HEK293 (cell line): ENCODE data around the gene ETNPPL.
A peak's percentile ranks its signal among the peaks of the same experiment; 100 is the strongest.

ENCODE experiments used
- CTCF ChIA-PET: fragments of 350-600 bp; formaldehyde crosslinking; extraction: SDS; loops from one replicate; lab custom pipeline; 2021; ENCODE audit warnings: antibody characterized with exemption; lab: Yijun Ruan, JAX
- POLR2A ChIA-PET: fragments of 300-600 bp; formaldehyde crosslinking; extraction: SDS; loops from one replicate; lab custom pipeline; 2020; ENCODE audit warnings: antibody characterized with exemption, inconsistent platforms; lab: Yijun Ruan, JAX
- H3K27ac ChIP-seq: fragments of 200-500 bp; sonication (Bioruptor generic); 2 replicates; pipeline ENCODE4 v1.5.1; 2014; ENCODE audit warnings: low read depth, low read length, control low read depth, inconsistent platforms; ENCODE audit errors: extremely low read depth
- H3K36me3 ChIP-seq, 2 experiments: fragments of 200-500 bp in 1 of 2; sonication (Bioruptor generic) in 1 of 2; 1 replicate in 1 of 2; 2 replicates in 1 of 2; pipeline ENCODE4 v1.5.1; 2014 to 2017; ENCODE audit warnings: inconsistent platforms in 2 of 2, low read length in 2 of 2; ENCODE audit not compliant: control insufficient read depth in 2 of 2, insufficient read depth in 1 of 2
- H3K4me1 ChIP-seq: fragments of 200-500 bp; sonication (Bioruptor generic); 2 replicates; pipeline ENCODE4 v1.5.1; 2014; ENCODE audit warnings: mild to moderate bottlenecking, low read length, inconsistent platforms; ENCODE audit not compliant: control insufficient read depth, insufficient read depth
- H3K4me3 ChIP-seq: 2 replicates; pipeline ENCODE4 v1.5.1; 2011; ENCODE audit warnings: low read depth, mild to moderate bottlenecking, control low read depth, low read length, moderate library complexity
- H3K9me3 ChIP-seq: fragments of 200-500 bp; sonication (Bioruptor generic); 2 replicates; pipeline ENCODE4 v1.5.1; 2014; ENCODE audit warnings: low read depth, low read length, inconsistent platforms; ENCODE audit not compliant: control insufficient read depth, insufficient read depth
- KLF1 ChIP-seq: fragments of 450-650 bp; formaldehyde crosslinking; IDR thresholded peaks from 2 replicates; pipeline ENCODE4 v1.5.1; 2016; ENCODE audit warnings: missing biosample characterization, missing genetic modification characterization
- SCRT2 ChIP-seq: fragments of 450-650 bp; formaldehyde crosslinking; IDR thresholded peaks from 2 replicates; pipeline ENCODE4 v1.5.1; 2016; ENCODE audit warnings: missing biosample characterization, missing genetic modification characterization
- SP2 ChIP-seq: fragments of 450-650 bp; formaldehyde crosslinking; IDR thresholded peaks from 2 replicates; pipeline ENCODE4 v1.5.1; 2016; ENCODE audit warnings: missing biosample characterization, missing genetic modification characterization
- ZNF404 ChIP-seq: fragments of 450-650 bp; formaldehyde crosslinking; IDR thresholded peaks from 2 replicates; pipeline ENCODE4 v1.5.1; 2017; ENCODE audit warnings: missing biosample characterization, missing genetic modification characterization
- ZNF426 ChIP-seq: fragments of 450-650 bp; formaldehyde crosslinking; IDR thresholded peaks from 2 replicates; pipeline ENCODE4 v1.5.1; 2017; ENCODE audit warnings: missing biosample characterization, missing genetic modification characterization, mild to moderate bottlenecking, inconsistent platforms, moderate library complexity
- ZNF48 ChIP-seq: fragments of 450-650 bp; formaldehyde crosslinking; IDR thresholded peaks from 2 replicates; pipeline ENCODE4 v1.5.1; 2016; ENCODE audit warnings: missing biosample characterization, missing genetic modification characterization
- ZNF558 ChIP-seq: fragments of 450-650 bp; formaldehyde crosslinking; IDR thresholded peaks from 2 replicates; pipeline ENCODE4 v1.5.1; 2016; ENCODE audit warnings: missing biosample characterization, missing genetic modification characterization
- ZNF561 ChIP-seq: fragments of 450-650 bp; IDR thresholded peaks from 2 replicates; pipeline ENCODE4 v1.5.1; 2018; ENCODE audit warnings: missing biosample characterization, missing genetic modification characterization, borderline replicate concordance
- ZNF596 ChIP-seq: fragments of 450-650 bp; IDR thresholded peaks from 2 replicates; pipeline ENCODE4 v1.5.0; 2018; ENCODE audit warnings: missing biosample characterization, mild to moderate bottlenecking, missing genetic modification characterization, moderate library complexity
- ZNF623 ChIP-seq: fragments of 450-650 bp; formaldehyde crosslinking; IDR thresholded peaks from 2 replicates; pipeline ENCODE4 v1.5.1; 2016; ENCODE audit warnings: missing biosample characterization, missing genetic modification characterization
- ZNF626 ChIP-seq: fragments of 450-650 bp; sonication (Bioruptor Pico); formaldehyde crosslinking; IDR thresholded peaks from 2 replicates; pipeline ENCODE4 v1.5.1; 2018; ENCODE audit warnings: missing biosample characterization, missing genetic modification characterization, inconsistent platforms
- ZNF747 ChIP-seq: fragments of 450-650 bp; formaldehyde crosslinking; IDR thresholded peaks from 2 replicates; pipeline ENCODE4 v1.5.1; 2016; ENCODE audit warnings: missing biosample characterization, missing genetic modification characterization
- ZNF776 ChIP-seq: fragments of 450-650 bp; formaldehyde crosslinking; IDR thresholded peaks from 2 replicates; pipeline ENCODE4 v1.5.0; 2017; ENCODE audit warnings: missing biosample characterization, missing genetic modification characterization, borderline replicate concordance
- ZNF777 ChIP-seq: fragments of 450-650 bp; formaldehyde crosslinking; IDR thresholded peaks from 2 replicates; pipeline ENCODE4 v1.5.1; 2017; ENCODE audit warnings: missing biosample characterization, missing genetic modification characterization, borderline replicate concordance
- ZSCAN23 ChIP-seq: fragments of 450-650 bp; formaldehyde crosslinking; IDR thresholded peaks from 2 replicates; pipeline ENCODE4 v1.5.1; 2016; ENCODE audit warnings: missing biosample characterization, missing genetic modification characterization
- TF ChIP-seq, protein P1 (sequence below): fragments of 450-650 bp; formaldehyde crosslinking; IDR thresholded peaks from 2 replicates; pipeline ENCODE4 v1.5.1; 2016; ENCODE audit warnings: missing biosample characterization, missing genetic modification characterization, borderline replicate concordance
- TF ChIP-seq, protein P2 (sequence below): fragments of 450-650 bp; formaldehyde crosslinking; IDR thresholded peaks from 2 replicates; pipeline ENCODE4 v1.5.1; 2016; ENCODE audit warnings: missing biosample characterization, missing genetic modification characterization
- TF ChIP-seq, protein P3 (sequence below): fragments of 450-650 bp; formaldehyde crosslinking; IDR thresholded peaks from 2 replicates; pipeline ENCODE4 v1.5.1; 2016; ENCODE audit warnings: missing biosample characterization, missing genetic modification characterization
- TF ChIP-seq, protein P4 (sequence below): fragments of 450-650 bp; formaldehyde crosslinking; IDR thresholded peaks from 2 replicates; pipeline ENCODE4 v1.5.1; 2016; ENCODE audit warnings: missing biosample characterization, missing genetic modification characterization

Gene ETNPPL

DNA sequence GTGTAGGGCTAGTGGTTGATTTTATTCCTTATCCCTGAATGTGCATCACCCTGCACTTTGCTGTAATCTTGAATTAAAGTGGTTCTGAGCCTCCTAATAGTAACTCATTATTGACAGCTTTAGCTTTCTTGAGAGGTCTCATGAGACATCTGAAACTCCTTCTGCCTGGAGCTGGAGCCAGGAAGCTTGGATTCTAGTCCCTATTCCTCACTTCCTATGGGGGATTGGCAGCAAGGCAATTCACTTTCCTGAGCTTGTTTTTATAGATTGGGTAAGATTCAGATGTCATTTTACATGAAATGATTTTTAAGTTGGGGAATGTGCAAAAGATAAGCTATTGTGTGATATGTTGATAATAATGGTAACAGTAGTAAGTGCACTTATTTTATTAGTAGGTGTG, 17.1 kb upstream of the ETNPPL start:
- ChIA-PET CTCF (no interaction called here), POLR2A (no interaction called here)
- no peaks in the 10 kb centered on the region for H3K4me1 ChIP-seq
- no peak overlapping the region for H3K4me3 ChIP-seq
- H3K9me3 ChIP-seq: no peaks in the 10 kb centered on the region
- TF ChIP-seq ZSCAN23 (tag by site-specific recombination): no peak
- TF ChIP-seq, protein P1, sequence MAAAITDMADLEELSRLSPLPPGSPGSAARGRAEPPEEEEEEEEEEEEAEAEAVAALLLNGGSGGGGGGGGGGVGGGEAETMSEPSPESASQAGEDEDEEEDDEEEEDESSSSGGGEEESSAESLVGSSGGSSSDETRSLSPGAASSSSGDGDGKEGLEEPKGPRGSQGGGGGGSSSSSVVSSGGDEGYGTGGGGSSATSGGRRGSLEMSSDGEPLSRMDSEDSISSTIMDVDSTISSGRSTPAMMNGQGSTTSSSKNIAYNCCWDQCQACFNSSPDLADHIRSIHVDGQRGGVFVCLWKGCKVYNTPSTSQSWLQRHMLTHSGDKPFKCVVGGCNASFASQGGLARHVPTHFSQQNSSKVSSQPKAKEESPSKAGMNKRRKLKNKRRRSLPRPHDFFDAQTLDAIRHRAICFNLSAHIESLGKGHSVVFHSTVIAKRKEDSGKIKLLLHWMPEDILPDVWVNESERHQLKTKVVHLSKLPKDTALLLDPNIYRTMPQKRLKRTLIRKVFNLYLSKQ (tag by site-specific recombination): no peak
- TF ChIP-seq ZNF404 (tag by site-specific recombination): no peak
- no peak for TF ChIP-seq ZNF776 (tag by site-specific recombination)
- TF ChIP-seq, all 188 proteins: peak for 0
- Histone ChIP-seq H3K36me3 (no peaks in the 10 kb centered on the region), H3K27ac (no peak overlapping the region)

DNA sequence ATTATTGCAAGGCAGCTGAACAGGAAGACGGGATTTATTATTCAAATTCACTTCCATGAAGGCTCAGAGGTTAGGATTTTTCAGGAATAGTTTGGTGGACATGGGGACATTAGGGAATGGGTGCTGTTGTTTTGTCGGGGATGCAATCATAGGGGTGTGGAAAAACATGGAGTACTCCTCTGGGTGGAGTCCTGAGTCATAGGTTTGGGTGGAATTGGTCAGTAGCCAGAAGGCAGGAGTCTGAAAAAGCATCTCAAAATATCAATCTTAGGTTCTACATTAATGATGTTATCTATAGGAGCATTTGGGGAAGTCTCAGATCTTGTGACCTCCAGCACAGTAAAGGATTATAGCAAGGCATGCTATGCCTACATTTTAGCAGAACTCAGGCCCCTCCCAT, 14.5 kb upstream of the ETNPPL start:
- ChIA-PET POLR2A (no interaction called here), CTCF (no interaction called here)
- H3K36me3 ChIP-seq: no peaks in the 10 kb centered on the region
- TF ChIP-seq ZNF48 (tag by site-specific recombination) (no peak), KLF1 (tag by site-specific recombination) (peak; percentile 35; the same call in 1 of the 2 replicates)
- H3K9me3 ChIP-seq: no peaks in the 10 kb centered on the region
- no peak overlapping the region for H3K27ac ChIP-seq
- H3K4me1 ChIP-seq: no peaks in the 10 kb centered on the region
- no peak overlapping the region for H3K4me3 ChIP-seq

DNA sequence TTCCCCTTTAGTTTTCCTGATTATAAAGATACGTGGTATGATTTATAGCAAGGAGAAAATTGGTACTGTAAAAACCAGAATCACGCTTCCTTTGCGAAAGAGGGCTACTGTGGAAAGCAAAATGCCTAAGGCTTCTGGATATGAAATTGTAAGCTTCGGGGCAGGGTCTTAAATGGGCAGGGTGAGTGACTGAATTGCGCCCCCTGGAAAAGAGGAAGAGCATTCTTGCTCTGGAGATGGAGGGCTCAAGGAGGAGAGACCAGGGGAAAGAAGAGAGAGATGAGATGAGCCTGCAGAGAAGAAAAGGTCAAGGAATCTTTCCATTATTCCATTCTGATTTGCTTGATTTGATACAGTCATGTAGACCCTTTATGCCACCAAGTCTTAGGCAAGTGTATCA, 13.1 kb upstream of the ETNPPL start:
- Histone ChIP-seq H3K4me1 (no peaks in the 10 kb centered on the region), H3K36me3 (no peaks in the 10 kb centered on the region), H3K27ac (no peak overlapping the region), H3K4me3 (no peak overlapping the region), H3K9me3 (no peaks in the 10 kb centered on the region)
- TF ChIP-seq, protein P2, sequence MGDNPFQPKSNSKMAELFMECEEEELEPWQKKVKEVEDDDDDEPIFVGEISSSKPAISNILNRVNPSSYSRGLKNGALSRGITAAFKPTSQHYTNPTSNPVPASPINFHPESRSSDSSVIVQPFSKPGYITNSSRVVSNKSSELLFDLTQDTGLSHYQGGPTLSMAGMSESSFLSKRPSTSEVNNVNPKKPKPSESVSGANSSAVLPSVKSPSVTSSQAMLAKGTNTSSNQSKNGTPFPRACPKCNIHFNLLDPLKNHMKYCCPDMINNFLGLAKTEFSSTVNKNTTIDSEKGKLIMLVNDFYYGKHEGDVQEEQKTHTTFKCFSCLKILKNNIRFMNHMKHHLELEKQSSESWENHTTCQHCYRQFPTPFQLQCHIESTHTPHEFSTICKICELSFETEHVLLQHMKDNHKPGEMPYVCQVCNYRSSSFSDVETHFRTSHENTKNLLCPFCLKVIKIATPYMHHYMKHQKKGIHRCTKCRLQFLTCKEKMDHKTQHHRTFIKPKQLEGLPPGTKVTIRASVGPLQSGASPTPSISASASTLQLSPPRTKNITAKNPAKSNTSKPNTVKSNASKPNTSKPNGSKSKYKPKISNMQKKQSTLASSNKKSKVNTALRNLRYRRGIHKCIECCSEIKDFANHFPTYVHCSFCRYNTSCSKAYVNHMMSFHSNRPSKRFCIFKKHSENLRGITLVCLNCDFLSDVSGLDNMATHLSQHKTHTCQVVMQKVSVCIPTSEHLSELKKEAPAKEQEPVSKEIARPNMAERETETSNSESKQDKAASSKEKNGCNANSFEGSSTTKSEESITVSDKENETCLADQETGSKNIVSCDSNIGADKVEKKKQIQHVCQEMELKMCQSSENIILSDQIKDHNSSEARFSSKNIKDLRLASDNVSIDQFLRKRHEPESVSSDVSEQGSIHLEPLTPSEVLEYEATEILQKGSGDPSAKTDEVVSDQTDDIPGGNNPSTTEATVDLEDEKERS: no peak
- no peak for TF ChIP-seq ZNF426 (tag by site-specific recombination)
- TF ChIP-seq ZNF558 (tag by site-specific recombination): no peak
- ChIA-PET POLR2A (no interaction called here), CTCF (no interaction called here)

DNA sequence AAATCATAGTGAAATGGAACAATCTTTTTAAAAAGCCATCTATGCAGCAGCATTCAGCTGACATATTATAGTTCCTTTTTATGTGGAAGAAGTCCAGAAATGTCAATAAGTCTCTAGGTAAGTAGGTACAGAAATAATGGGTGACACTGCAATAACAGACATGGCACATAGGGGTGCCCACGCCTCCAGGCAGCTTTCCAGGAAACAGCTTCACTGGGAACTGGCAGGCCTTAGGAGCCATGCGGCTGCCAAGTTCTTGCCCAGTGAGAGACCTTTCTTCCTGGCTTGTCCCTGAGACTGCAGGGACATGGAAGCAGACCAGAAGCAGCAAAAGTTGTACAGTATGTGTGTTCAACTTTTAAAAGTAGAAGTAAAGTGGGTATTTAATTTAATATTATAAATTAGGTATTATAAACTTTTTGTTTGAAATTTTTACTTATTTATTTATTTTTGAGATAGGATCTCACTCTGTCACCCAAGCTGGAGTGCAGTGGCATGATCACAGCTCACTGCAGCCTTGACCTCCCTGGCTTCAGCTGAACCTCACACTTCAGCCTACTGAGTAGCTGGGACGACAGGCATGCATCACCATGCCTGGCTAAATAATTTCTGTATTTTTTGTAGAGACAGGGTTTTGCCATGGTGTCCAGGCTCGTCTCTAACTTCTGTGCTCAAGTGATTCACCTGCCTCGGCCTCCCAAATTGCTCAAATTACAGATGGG, 12.1 kb upstream of the ETNPPL start:
- POLR2A ChIA-PET: interaction anchor here (0.7 kb wide), 1 partner anchor 112 kb away, joined by 3 read pairs; no protein-coding TSS in a partner anchor
- no peaks in the 10 kb centered on the region for H3K4me1 ChIP-seq
- CTCF ChIA-PET: no interaction called here
- no peak overlapping the region for H3K4me3 ChIP-seq
- TF ChIP-seq, protein P3, sequence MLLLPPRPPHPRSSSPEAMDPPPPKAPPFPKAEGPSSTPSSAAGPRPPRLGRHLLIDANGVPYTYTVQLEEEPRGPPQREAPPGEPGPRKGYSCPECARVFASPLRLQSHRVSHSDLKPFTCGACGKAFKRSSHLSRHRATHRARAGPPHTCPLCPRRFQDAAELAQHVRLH (tag by site-specific recombination): no peak
- TF ChIP-seq ZNF623 (tag by site-specific recombination): no peak
- no peak for TF ChIP-seq ZNF747 (tag by site-specific recombination)
- TF ChIP-seq ZNF561 (tag by site-specific recombination): no peak
- no peak for TF ChIP-seq SCRT2 (tag by site-specific recombination)
- TF ChIP-seq ZNF776 (tag by site-specific recombination): no peak
- TF ChIP-seq ZNF777 (tag by site-specific recombination): no peak
- TF ChIP-seq, protein P4, sequence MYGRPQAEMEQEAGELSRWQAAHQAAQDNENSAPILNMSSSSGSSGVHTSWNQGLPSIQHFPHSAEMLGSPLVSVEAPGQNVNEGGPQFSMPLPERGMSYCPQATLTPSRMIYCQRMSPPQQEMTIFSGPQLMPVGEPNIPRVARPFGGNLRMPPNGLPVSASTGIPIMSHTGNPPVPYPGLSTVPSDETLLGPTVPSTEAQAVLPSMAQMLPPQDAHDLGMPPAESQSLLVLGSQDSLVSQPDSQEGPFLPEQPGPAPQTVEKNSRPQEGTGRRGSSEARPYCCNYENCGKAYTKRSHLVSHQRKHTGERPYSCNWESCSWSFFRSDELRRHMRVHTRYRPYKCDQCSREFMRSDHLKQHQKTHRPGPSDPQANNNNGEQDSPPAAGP (tag by site-specific recombination): no peak
- no peak for TF ChIP-seq ZNF596 (tag by site-specific recombination)
- TF ChIP-seq ZNF626 (tag by site-specific recombination): no peak
- no peak for TF ChIP-seq SP2 (tag by site-specific recombination)
- H3K36me3 ChIP-seq: no peaks in the 10 kb centered on the region
- H3K27ac ChIP-seq: no peak overlapping the region
- no peaks in the 10 kb centered on the region for H3K9me3 ChIP-seq
